Right lung (tissue), 5 donors: ENCODE data around the gene MINK1. TPM values are rescaled to one million over a fixed set of nuclear protein-coding genes. Genes with fewer than 3 reads are reported as not detected.

Experiments
- DNase-seq, 2 donors: peaks; one replicate each; pipeline ENCODE4 v3.0.0-alpha.2; 2013
- polyA plus RNA-seq, 5 donors: library from polyadenylated mRNA; unstranded; fragments of 120-200 nt; gene quantifications; one replicate each; pipeline versions ENCODE4 v1.2.1 to v1.2.3, GENCODE V29; 2013; ENCODE audit warnings: inconsistent platforms in 1 of 5, low replicate concordance in 1 of 5; ENCODE audit not compliant: insufficient read length in 5 of 5, insufficient read depth in 1 of 5

Gene MINK1
- polyA plus RNA-seq, 5 donors = 47.4 to 64.5 (median 57.3) TPM

GRCh38 chr17:4946312-4946976, 113.3 kb downstream of the MINK1 start:
- no peak for DNase-seq

GRCh38 chr17:4947010-4947410, 113.9 kb downstream of the MINK1 start:
- DNase-seq = no peak

Other genes with a start within 250 kb of the MINK1 start
- gene SMTNL2, start 248.8 kb upstream of the MINK1 start, polyA plus RNA-seq = 10 to 100 TPM; 17.2 to 32.0 (median 22.6) TPM
- 1 to 10 TPM; 2.9 to 5.0 (median 3.4) TPM for gene ALOX15, start 191.7 kb upstream of the MINK1 start, polyA plus RNA-seq
- 10 to 100 TPM; 32.8 to 56.6 (median 47.0) TPM for gene PELP1, start 129.2 kb upstream of the MINK1 start, polyA plus RNA-seq
- gene ARRB2, start 122.7 kb upstream of the MINK1 start, polyA plus RNA-seq = 10 to 100 TPM; 39.2 to 56.5 (median 44.9) TPM
- 10 to 100 TPM; 21.2 to 25.9 (median 24.0) TPM for gene MED11, start 101.9 kb upstream of the MINK1 start, polyA plus RNA-seq
- gene ZMYND15, start 93.5 kb upstream of the MINK1 start, polyA plus RNA-seq = under 1 TPM; 0.34 to 0.87 (median 0.65) TPM
- 10 to 100 TPM; 12.1 to 24.4 (median 16.9) TPM for gene CXCL16, start 93.4 kb upstream of the MINK1 start, polyA plus RNA-seq
- not detected for gene TM4SF5, start 61.5 kb upstream of the MINK1 start, polyA plus RNA-seq
- gene VMO1, start 47.0 kb upstream of the MINK1 start, polyA plus RNA-seq = under 1 TPM in 4 of 5 donors, not detected in 1; 0.16 to 0.97 (median 0.35) TPM
- gene GLTPD2, start 44.4 kb upstream of the MINK1 start, polyA plus RNA-seq = 1 to 10 TPM in 3 of 5 donors, under 1 TPM in 2; 0.64 to 1.7 (median 1.0) TPM
- 100 to 1,000 TPM in 3 of 5 donors, 10 to 100 TPM in 2; 97.5 to 118 (median 100) TPM for gene PSMB6, start 37.2 kb upstream of the MINK1 start, polyA plus RNA-seq
- gene PLD2, start 26.2 kb upstream of the MINK1 start, polyA plus RNA-seq = 10 to 100 TPM; 47.9 to 65.0 (median 60.6) TPM
- gene C17orf107, start 66.2 kb downstream of the MINK1 start, polyA plus RNA-seq = 1 to 10 TPM in 2 of 5 donors, under 1 TPM in 3; 0.52 to 1.8 (median 0.85) TPM
- 1 to 10 TPM in 2 of 5 donors, under 1 TPM in 3; 0.59 to 1.2 (median 0.94) TPM for gene CHRNE, start 69.8 kb downstream of the MINK1 start, polyA plus RNA-seq
- gene GP1BA, start 98.9 kb downstream of the MINK1 start, polyA plus RNA-seq = 1 to 10 TPM; 2.4 to 3.5 (median 2.9) TPM
- gene SLC25A11, start 106.7 kb downstream of the MINK1 start, polyA plus RNA-seq = 10 to 100 TPM; 40.1 to 62.0 (median 46.2) TPM
- gene RNF167, start 106.9 kb downstream of the MINK1 start, polyA plus RNA-seq = 100 to 1,000 TPM; 105 to 134 (median 122) TPM
- 100 to 1,000 TPM; 315 to 670 (median 399) TPM for gene PFN1, start 115.2 kb downstream of the MINK1 start, polyA plus RNA-seq
- gene ENO3, start 117.8 kb downstream of the MINK1 start, polyA plus RNA-seq = 100 to 1,000 TPM in 1 of 5 donors, 10 to 100 TPM in 4; 12.8 to 101 (median 15.4) TPM
- gene SPAG7, start 134.5 kb downstream of the MINK1 start, polyA plus RNA-seq = 10 to 100 TPM; 73.1 to 88.6 (median 76.3) TPM
- gene CAMTA2, start 154.3 kb downstream of the MINK1 start, polyA plus RNA-seq = 10 to 100 TPM; 25.4 to 40.9 (median 32.4) TPM
- gene INCA1, start 164.2 kb downstream of the MINK1 start, polyA plus RNA-seq = 10 to 100 TPM in 2 of 5 donors, 1 to 10 TPM in 3; 7.1 to 10.9 (median 9.5) TPM
- 10 to 100 TPM; 51.1 to 80.4 (median 58.0) TPM for gene KIF1C, start 164.6 kb downstream of the MINK1 start, polyA plus RNA-seq
- gene SLC52A1, start 202.1 kb downstream of the MINK1 start, polyA plus RNA-seq = under 1 TPM; 0.17 to 0.27 (median 0.19) TPM
- gene ZFP3, start 245.1 kb downstream of the MINK1 start, polyA plus RNA-seq = 10 to 100 TPM in 1 of 5 donors, 1 to 10 TPM in 4; 8.1 to 11.8 (median 9.2) TPM